SH-SY5Y (cell line): ENCODE results near the gene BMS1.

ENCODE experiments used
- GATA2 ChIP-seq: IDR thresholded peaks from 2 replicates; pipeline ENCODE4 v1.6.1; 2011; ENCODE audit warnings: mild to moderate bottlenecking, low read depth, low read length
- GATA3 ChIP-seq: IDR thresholded peaks from 2 replicates; pipeline ENCODE4 v1.6.1; 2011; ENCODE audit warnings: low read depth, mild to moderate bottlenecking, low read length, moderate library complexity

GRCh38 chr10:42783181-42783549, 570 bp downstream of the BMS1 start:
- TF ChIP-seq GATA3 (no peak), GATA2 (no peak)
